Choroid plexus epithelial cell (primary cell): ENCODE measurements around the gene HNRNPU.

Experiments used
- DNase-seq: peaks from one replicate; pipeline ENCODE4 v3.0.0-alpha.2; 2010; ENCODE audit warnings: low read depth
- H3K4me3 ChIP-seq: 2 replicates; pipeline ENCODE4 v1.5.1; 2011; ENCODE audit warnings: low read depth, mild to moderate bottlenecking, control low read depth, low read length, moderate library complexity
- CTCF ChIP-seq: conservative IDR thresholded peaks from 2 replicates; pipeline ENCODE4 v1.5.1; 2011; ENCODE audit warnings: low read depth, mild to moderate bottlenecking, control low read depth, inconsistent platforms, low read length, moderate library complexity

HNRNPU gene

GRCh38 chr1:244850099-244850852, 14.1 kb downstream of the HNRNPU start:
- no peak for TF ChIP-seq CTCF

GRCh38 chr1:244849189-244849866, 15.0 kb downstream of the HNRNPU start:
- no peak for DNase-seq
- H3K4me3 ChIP-seq, result no peak overlapping the region
- TF ChIP-seq CTCF, result no peak

More at GRCh38 chr1:244850099-244850852, 14.1 kb downstream of the HNRNPU start:
- H3K4me3 ChIP-seq, result no peak overlapping the region
- DNase-seq, result no peak

GRCh38 chr1:244846653-244847052, 17.7 kb downstream of the HNRNPU start:
- no peak overlapping the region for H3K4me3 ChIP-seq
- DNase-seq, result no peak
- TF ChIP-seq CTCF, result no peak

GRCh38 chr1:244844155-244845121, 19.9 kb downstream of the HNRNPU start:
- no peak overlapping the region for H3K4me3 ChIP-seq
- DNase-seq, result no peak
- no peak for TF ChIP-seq CTCF

GRCh38 chr1:244843148-244843978, 21.0 kb downstream of the HNRNPU start:
- no peak overlapping the region for H3K4me3 ChIP-seq
- DNase-seq, result no peak
- TF ChIP-seq CTCF, result no peak

GRCh38 chr1:244841273-244841927, 22.9 kb downstream of the HNRNPU start:
- no peak for DNase-seq
- TF ChIP-seq CTCF, result no peak
- no peak overlapping the region for H3K4me3 ChIP-seq
